ENCODE results near the gene SYDE2.

SYDE2 gene

GRCh38 chr1:85178396-85178795 lies 22.4 kb downstream of the SYDE2 start:
- Histone ChIP-seq H3K27ac (no peak overlapping the region), H3K27me3 (no peaks in the 10 kb centered on the region), H3K4me3 (no peak overlapping the region), H3K36me3 (no peaks in the 10 kb centered on the region), H3K4me1 (peaks cover 0 to 16% (median 5%) of the 10 kb centered on the region in 4 donors), H3K9me3 (no peaks in the 10 kb centered on the region)
- intact Hi-C loops (cut with DNase I; ENCODE audit: low total_unique reads): no loop called here
- no peak for DNase-seq
- no peak for TF ChIP-seq CTCF (IDR thresholded peaks at IDR 0.05)

DNA sequence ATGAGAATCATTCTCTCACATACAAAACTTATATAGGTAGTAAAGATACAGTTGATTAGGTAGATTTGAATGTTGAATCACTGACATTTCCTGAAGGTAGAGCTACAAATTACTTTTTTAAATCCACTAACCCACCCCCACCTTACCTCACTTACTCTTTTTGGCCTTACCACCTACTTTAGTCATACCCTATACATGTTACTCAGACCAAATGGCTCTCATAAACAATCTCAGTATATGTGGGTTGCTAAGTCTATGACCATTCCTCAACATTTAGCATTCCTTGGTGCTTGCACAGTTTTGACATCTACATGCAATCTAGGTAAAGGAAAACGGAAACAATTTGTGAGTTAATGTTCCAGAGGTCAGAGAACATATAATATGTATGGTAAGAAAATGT lies 26.3 kb downstream of the SYDE2 start:
- Histone ChIP-seq H3K27me3 (no peaks in the 10 kb centered on the region), H3K4me1 (peaks cover 0 to 4% (median 0%) of the 10 kb centered on the region in 4 donors), H3K36me3 (no peaks in the 10 kb centered on the region), H3K27ac (no peak overlapping the region), H3K4me3 (no peak overlapping the region), H3K9me3 (no peaks in the 10 kb centered on the region)
- DNase-seq: no peak
- TF ChIP-seq CTCF (IDR thresholded peaks at IDR 0.05): no peak
- intact Hi-C loops (cut with DNase I; ENCODE audit: low total_unique reads): no loop called here

- H3K4me1 ChIP-seq: no peaks in the 10 kb centered on the region
- intact Hi-C loops (cut with DNase I; ENCODE audit: low total_unique reads): no loop called here
- no peaks in the 10 kb centered on the region for H3K27me3 ChIP-seq
- peaks cover 0 to 3% (median 0%) of the 10 kb centered on the region in 3 donors for H3K36me3 ChIP-seq
- no peak overlapping the region for H3K4me3 ChIP-seq
- H3K9me3 ChIP-seq: no peaks in the 10 kb centered on the region
- TF ChIP-seq CTCF (IDR thresholded peaks at IDR 0.05): no peak
- DNase-seq: no peak
- H3K27ac ChIP-seq: no peak overlapping the region
These were observed 28.0 kb downstream of the SYDE2 start for GRCh38 chr1:85172684-85173337.

DNA sequence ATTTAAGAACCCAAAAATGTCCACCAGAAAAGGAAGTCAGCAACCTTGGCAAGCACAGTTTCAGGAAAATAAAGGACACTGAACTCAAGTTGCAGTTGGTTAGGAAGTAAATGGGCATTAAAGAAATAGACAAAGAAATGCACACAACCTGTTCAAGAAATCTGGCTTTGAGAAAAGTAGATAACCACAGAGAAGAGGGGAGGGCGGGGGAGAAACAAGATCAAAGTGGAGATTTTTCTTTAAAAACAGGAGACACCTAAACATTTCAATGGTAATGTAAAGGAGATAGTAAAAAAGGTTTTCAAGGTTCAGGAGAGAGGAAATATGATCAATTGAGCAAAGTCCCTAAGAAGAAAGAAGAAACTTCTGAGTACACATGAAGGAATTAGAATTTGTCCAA lies 29.1 kb downstream of the SYDE2 start:
- no peak for DNase-seq
- H3K4me3 ChIP-seq: no peak overlapping the region
- H3K27me3 ChIP-seq: no peaks in the 10 kb centered on the region
- intact Hi-C loops (cut with DNase I; ENCODE audit: low total_unique reads): no loop called here
- no peak for TF ChIP-seq CTCF (IDR thresholded peaks at IDR 0.05)
- peaks cover 0 to 8% (median 0%) of the 10 kb centered on the region in 3 donors for H3K36me3 ChIP-seq
- no peaks in the 10 kb centered on the region for H3K4me1 ChIP-seq
- H3K27ac ChIP-seq: no peak overlapping the region
- H3K9me3 ChIP-seq: no peaks in the 10 kb centered on the region

DNA sequence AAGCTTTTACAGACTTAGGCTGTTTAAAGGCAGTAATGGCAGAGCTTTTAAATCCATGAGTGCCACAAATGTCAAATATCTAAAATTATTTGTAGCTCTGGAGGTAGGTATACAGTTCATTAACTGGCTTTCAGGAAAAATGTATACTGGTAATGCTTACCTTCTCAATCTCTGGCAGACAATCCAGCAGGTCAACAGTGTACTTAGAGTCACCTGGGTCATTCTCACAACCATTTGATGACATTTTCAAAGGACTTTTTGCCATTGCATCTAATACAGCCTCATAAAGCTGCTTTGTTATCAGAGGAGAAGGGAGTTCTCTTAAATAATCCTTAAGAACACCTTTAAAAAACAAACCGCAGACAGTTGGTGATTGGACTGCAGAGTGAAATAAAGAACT lies 31.9 kb downstream of the SYDE2 start:
- TF ChIP-seq CTCF (IDR thresholded peaks at IDR 0.05): no peak
- Histone ChIP-seq H3K27ac (no peak overlapping the region), H3K36me3 (peaks cover 8 to 9% (median 8%) of the 10 kb centered on the region in 3 donors), H3K9me3 (no peaks in the 10 kb centered on the region), H3K4me1 (no peaks in the 10 kb centered on the region), H3K27me3 (no peaks in the 10 kb centered on the region), H3K4me3 (no peak overlapping the region)
- no peak for DNase-seq
- intact Hi-C loops (cut with DNase I; ENCODE audit: low total_unique reads): no loop called here

GRCh38 chr1:85166351-85166750 lies 34.5 kb downstream of the SYDE2 start:
- H3K9me3 ChIP-seq: no peaks in the 10 kb centered on the region
- no peaks in the 10 kb centered on the region for H3K27me3 ChIP-seq
- H3K36me3 ChIP-seq: peaks cover 8 to 12% (median 9%) of the 10 kb centered on the region in 3 donors
- intact Hi-C loops (cut with DNase I; ENCODE audit: low total_unique reads): no loop called here
- no peak overlapping the region for H3K4me3 ChIP-seq
- no peak for TF ChIP-seq CTCF (IDR thresholded peaks at IDR 0.05)
- no peaks in the 10 kb centered on the region for H3K4me1 ChIP-seq
- no peak for DNase-seq
- no peak overlapping the region for H3K27ac ChIP-seq
